HG03103 (cell line): ENCODE results near the gene TBC1D25.
A peak's percentile ranks its signal among the peaks of the same experiment; 100 is the strongest.

Experiments used
- ATAC-seq: cut with Tn5 transposase; IDR thresholded peaks from one replicate; pipeline ENCODE4 v1.9.1; 2021; ENCODE audit warnings: low read depth; ENCODE audit not compliant: unreplicated experiment

TBC1D25 gene

GRCh38 chrX:48597353-48598264, 58.1 kb downstream of the TBC1D25 start, which contains the start of gene WDR13:
Gene WDR13, plus strand, starts transcription at chrX:48597492. Its CDS starts 505 bp downstream, at chrX:48597997.
- peak; percentile 62 for ATAC-seq

- no peak for ATAC-seq
Measured at GRCh38 chrX:48598614-48599013, 59.1 kb downstream of the TBC1D25 start.

GRCh38 chrX:48599341-48599740, 59.8 kb downstream of the TBC1D25 start:
- no peak for ATAC-seq

GRCh38 chrX:48600226-48600625, 60.7 kb downstream of the TBC1D25 start:
- no peak for ATAC-seq

- no peak for ATAC-seq
Measured at GRCh38 chrX:48601741-48602394, 62.4 kb downstream of the TBC1D25 start.

DNA sequence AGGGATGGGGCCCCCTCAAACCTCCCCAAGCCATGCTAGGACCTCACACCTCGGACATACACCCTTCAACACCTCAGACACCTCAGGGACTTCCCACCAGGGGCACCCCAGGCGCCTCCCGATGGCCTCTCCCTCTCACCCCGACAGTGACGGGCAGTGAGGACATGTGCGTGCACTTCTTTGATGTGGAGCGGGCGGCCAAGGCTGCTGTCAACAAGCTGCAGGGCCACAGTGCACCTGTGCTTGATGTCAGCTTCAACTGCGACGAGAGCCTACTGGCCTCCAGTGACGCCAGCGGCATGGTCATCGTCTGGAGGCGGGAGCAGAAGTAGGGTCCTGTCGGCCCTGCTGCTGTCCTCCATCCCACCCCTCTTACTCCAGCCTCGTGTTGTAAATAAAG, 65.2 kb downstream of the TBC1D25 start:
- ATAC-seq = no peak

- ATAC-seq = no peak
Measured at GRCh38 chrX:48606091-48606490, 66.6 kb downstream of the TBC1D25 start.

DNA sequence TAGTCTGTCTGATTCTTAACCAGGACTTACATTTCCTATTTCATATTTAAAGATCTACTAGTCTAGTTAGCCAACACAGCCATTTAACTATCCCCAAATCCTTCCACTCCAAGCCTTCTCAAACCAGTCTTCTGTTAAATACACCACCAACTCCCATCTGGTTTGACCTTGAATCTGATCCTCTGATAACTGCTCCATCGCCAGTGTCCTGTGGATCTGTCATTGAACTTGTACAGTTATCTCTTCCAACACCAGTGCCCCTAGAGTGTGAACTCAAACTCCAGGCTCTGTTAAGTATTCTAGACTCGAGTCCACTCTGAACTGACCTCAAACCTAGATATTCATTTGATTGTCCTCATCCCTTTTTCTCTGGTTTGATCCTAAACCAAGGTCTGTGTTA, 72.2 kb downstream of the TBC1D25 start:
- no peak for ATAC-seq
